ENCODE measurements around the gene AMPH. TPM values are rescaled to one million over a fixed set of nuclear protein-coding genes. Genes with fewer than 3 reads are reported as not detected.

The AMPH gene
- total and polyA plus RNA-seq, 9 of the 15 experiments (the other 6 are each of a cell fraction or from before 2014, with no cell fraction given): 0.03 to 0.35 TPM; not detected in 7

DNA sequence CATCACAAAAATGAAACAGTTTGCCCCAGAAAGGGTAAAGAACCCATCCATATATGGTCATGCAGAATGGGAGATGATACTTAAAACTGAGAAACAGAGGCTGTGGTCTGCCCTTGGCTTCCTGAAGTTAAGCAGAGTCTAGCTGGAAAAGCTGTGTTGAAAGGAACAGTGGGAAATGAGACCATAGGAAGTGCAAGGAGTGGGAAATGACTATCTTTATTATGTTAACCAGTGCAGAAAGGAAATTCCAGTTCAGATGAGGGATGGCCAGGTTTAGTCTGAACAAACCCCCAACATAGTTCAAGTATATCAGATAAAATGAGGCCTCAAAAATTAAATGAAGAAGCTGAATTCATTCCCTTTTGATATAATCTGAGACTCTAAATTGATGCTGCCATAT is 245.5 kb downstream of the AMPH start:
- Histone ChIP-seq H4K20me1 (replicated peaks; ENCODE audit: control insufficient read depth, insufficient read depth, low read length) (no peaks in the 10 kb centered on the region), H3K27ac (ENCODE audit: extremely low read depth, low read depth, low read length) (no peak overlapping the region), H3K9me1 (ENCODE audit: control insufficient read depth, insufficient read depth, low read length) (no peaks in the 10 kb centered on the region), H3K27me3 (ENCODE audit: control insufficient read depth in 2 of 2, insufficient read depth in 2 of 2, low read length in 2 of 2) (no peaks in the 10 kb centered on the region), H3K4me3 (no peak overlapping the region), H3K9ac (ENCODE audit: insufficient read depth in 1 of 2, low read depth in 2 of 2, low read length in 2 of 2) (no peak overlapping the region), H3K4me1 (replicated peaks in 1 of 2; ENCODE audit: control insufficient read depth in 2 of 2, insufficient read depth in 2 of 2, low read length in 2 of 2) (no peaks in the 10 kb centered on the region; a peak in 1 of 5 replicates), H3K36me3 (ENCODE audit: control insufficient read depth, insufficient read depth, low read length) (0 out of 3 replicates have a peak, but pooled peaks cover 2% of the 10 kb centered on the region), H3K79me2 (ENCODE audit: control insufficient read depth, insufficient read depth, low read length) (no peaks in the 10 kb centered on the region), H2AFZ (ENCODE audit: low read depth, low read length) (no peak overlapping the region), H3K4me2 (ENCODE audit: insufficient read depth, low read length) (no peak overlapping the region), H3K9me3 (replicated peaks; ENCODE audit: control insufficient read depth, insufficient read depth, low read depth, low read length) (no peaks in the 10 kb centered on the region; the same call in 1 of the 2 replicates)
- no TSS peak for BruUV-seq (replicated peaks)
- intact Hi-C loops (cut with micrococcal nuclease): no loop called here
- FAIRE-seq: no peak
- ChIA-PET POLR2A (interaction anchor here (0.6 kb wide), 1 partner anchor 68 kb away, joined by 3 read pairs; no protein-coding TSS in a partner anchor), CTCF (ENCODE audit: low intra/inter-chr PET ratio) (no interaction called here)
- no peak for ATAC-seq
- DNase-seq (ENCODE audit: extremely low read depth in 1 of 4, low spot score in 3 of 4): no peak
- in situ Hi-C loops (cut with MboI): no loop called here
- TF ChIP-seq U2AF1 (optimal IDR thresholded peaks at IDR 0.05; ENCODE audit: low read depth, low read length) (no peak), POLR2AphosphoS2 (IDR thresholded peaks at IDR 0.05; ENCODE audit: low read length) (no peak), CC2D1A (IDR thresholded peaks at IDR 0.05) (no peak), SP2 (IDR thresholded peaks at IDR 0.05; ENCODE audit: extremely low read depth, low read depth, low read length, poor library complexity, severe bottlenecking) (no peak), ZNF212 (CRISPR knock-in tag; IDR thresholded peaks at IDR 0.05) (no peak), SP1 (CRISPR knock-in tag; IDR thresholded peaks at IDR 0.05) (no peak), EHMT2 (IDR thresholded peaks at IDR 0.05) (no peak), NFATC3 (IDR thresholded peaks at IDR 0.05) (no peak), GABPB1 (CRISPR knock-in tag; IDR thresholded peaks at IDR 0.05) (no peak), SMC3 (conservative IDR thresholded peaks at IDR 0.05; ENCODE audit: insufficient read depth, low read depth, low read length) (no peak), ZBTB1 (CRISPR knock-in tag; IDR thresholded peaks at IDR 0.05; ENCODE audit: borderline replicate concordance, low read depth) (no peak), MNT (conservative IDR thresholded peaks at IDR 0.05) (no peak)
- TF ChIP-seq, protein P1, sequence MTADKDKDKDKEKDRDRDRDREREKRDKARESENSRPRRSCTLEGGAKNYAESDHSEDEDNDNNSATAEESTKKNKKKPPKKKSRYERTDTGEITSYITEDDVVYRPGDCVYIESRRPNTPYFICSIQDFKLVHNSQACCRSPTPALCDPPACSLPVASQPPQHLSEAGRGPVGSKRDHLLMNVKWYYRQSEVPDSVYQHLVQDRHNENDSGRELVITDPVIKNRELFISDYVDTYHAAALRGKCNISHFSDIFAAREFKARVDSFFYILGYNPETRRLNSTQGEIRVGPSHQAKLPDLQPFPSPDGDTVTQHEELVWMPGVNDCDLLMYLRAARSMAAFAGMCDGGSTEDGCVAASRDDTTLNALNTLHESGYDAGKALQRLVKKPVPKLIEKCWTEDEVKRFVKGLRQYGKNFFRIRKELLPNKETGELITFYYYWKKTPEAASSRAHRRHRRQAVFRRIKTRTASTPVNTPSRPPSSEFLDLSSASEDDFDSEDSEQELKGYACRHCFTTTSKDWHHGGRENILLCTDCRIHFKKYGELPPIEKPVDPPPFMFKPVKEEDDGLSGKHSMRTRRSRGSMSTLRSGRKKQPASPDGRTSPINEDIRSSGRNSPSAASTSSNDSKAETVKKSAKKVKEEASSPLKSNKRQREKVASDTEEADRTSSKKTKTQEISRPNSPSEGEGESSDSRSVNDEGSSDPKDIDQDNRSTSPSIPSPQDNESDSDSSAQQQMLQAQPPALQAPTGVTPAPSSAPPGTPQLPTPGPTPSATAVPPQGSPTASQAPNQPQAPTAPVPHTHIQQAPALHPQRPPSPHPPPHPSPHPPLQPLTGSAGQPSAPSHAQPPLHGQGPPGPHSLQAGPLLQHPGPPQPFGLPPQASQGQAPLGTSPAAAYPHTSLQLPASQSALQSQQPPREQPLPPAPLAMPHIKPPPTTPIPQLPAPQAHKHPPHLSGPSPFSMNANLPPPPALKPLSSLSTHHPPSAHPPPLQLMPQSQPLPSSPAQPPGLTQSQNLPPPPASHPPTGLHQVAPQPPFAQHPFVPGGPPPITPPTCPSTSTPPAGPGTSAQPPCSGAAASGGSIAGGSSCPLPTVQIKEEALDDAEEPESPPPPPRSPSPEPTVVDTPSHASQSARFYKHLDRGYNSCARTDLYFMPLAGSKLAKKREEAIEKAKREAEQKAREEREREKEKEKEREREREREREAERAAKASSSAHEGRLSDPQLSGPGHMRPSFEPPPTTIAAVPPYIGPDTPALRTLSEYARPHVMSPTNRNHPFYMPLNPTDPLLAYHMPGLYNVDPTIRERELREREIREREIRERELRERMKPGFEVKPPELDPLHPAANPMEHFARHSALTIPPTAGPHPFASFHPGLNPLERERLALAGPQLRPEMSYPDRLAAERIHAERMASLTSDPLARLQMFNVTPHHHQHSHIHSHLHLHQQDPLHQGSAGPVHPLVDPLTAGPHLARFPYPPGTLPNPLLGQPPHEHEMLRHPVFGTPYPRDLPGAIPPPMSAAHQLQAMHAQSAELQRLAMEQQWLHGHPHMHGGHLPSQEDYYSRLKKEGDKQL (CRISPR knock-in tag; IDR thresholded peaks at IDR 0.05; ENCODE audit: borderline replicate concordance): no peak
- TF ChIP-seq, protein P2, sequence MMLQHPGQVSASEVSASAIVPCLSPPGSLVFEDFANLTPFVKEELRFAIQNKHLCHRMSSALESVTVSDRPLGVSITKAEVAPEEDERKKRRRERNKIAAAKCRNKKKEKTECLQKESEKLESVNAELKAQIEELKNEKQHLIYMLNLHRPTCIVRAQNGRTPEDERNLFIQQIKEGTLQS (IDR thresholded peaks at IDR 0.05): no peak
- TF ChIP-seq, protein P2 (CRISPR knock-in tag; conservative IDR thresholded peaks at IDR 0.05): no peak

All from K562 (cell line).